ENCODE results near the gene TLL1. TPM values are rescaled to one million over a fixed set of nuclear protein-coding genes. Genes with fewer than 3 reads are reported as not detected.

Gene TLL1
- polyA plus RNA-seq, 1 experiment = not detected

DNA sequence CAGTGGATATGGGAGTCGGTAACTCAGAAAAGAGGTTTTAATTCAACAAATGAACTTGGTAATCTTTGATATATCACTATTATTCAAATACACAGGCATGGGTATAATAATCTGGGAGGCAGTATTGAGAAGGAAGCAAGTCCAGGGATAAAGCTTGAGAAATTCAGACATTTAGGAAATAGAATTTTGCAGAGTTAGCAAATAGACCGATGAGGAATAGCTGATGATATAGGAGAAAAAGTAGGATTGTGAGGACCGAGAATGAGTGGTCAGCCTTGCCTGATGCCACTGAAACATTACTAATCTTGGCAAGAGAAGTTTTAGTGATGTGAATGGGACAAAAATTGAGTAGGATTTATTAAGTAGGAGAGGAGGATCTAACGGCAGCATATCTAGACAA, 71.9 kb downstream of the TLL1 start:
- ChIA-PET POLR2A (no interaction called here), CTCF (interaction anchor here (0.6 kb wide), 1 partner anchor 832 kb away, joined by 3 read pairs; the partner anchor contains the start of gene TMEM192)
- Histone ChIP-seq H3K4me3 (ENCODE audit: low read depth, low read length) (no peak overlapping the region), H3K9me3 (ENCODE audit: control insufficient read depth, insufficient read depth, low read length) (peaks cover 5% of the 10 kb centered on the region; the same call in 1 of the 2 replicates), H3K27me3 (ENCODE audit: control insufficient read depth, insufficient read depth, low read length) (no peaks in the 10 kb centered on the region), H3K27ac (ENCODE audit: low read depth, low read length) (no peak overlapping the region)
- TF ChIP-seq, protein P1, sequence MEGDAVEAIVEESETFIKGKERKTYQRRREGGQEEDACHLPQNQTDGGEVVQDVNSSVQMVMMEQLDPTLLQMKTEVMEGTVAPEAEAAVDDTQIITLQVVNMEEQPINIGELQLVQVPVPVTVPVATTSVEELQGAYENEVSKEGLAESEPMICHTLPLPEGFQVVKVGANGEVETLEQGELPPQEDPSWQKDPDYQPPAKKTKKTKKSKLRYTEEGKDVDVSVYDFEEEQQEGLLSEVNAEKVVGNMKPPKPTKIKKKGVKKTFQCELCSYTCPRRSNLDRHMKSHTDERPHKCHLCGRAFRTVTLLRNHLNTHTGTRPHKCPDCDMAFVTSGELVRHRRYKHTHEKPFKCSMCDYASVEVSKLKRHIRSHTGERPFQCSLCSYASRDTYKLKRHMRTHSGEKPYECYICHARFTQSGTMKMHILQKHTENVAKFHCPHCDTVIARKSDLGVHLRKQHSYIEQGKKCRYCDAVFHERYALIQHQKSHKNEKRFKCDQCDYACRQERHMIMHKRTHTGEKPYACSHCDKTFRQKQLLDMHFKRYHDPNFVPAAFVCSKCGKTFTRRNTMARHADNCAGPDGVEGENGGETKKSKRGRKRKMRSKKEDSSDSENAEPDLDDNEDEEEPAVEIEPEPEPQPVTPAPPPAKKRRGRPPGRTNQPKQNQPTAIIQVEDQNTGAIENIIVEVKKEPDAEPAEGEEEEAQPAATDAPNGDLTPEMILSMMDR (IDR thresholded peaks at IDR 0.05; ENCODE audit: low read depth, low read length) = no peak
- no peak for DNase-seq (ENCODE audit: low read depth, low spot score)

- Histone ChIP-seq H3K9me3 (ENCODE audit: control insufficient read depth, insufficient read depth, low read length) (peaks cover 5% of the 10 kb centered on the region; the same call in 1 of the 2 replicates), H3K4me3 (ENCODE audit: low read depth, low read length) (no peak overlapping the region), H3K27ac (ENCODE audit: low read depth, low read length) (no peak overlapping the region), H3K27me3 (ENCODE audit: control insufficient read depth, insufficient read depth, low read length) (no peaks in the 10 kb centered on the region)
- no peak for DNase-seq (ENCODE audit: low read depth, low spot score)
- CTCF ChIA-PET = no interaction called here
- POLR2A ChIA-PET = no interaction called here
- TF ChIP-seq, protein P1 (IDR thresholded peaks at IDR 0.05; ENCODE audit: low read depth, low read length) = no peak
Measured at GRCh38 chr4:165945991-165946390, 73.0 kb downstream of the TLL1 start.

DNA sequence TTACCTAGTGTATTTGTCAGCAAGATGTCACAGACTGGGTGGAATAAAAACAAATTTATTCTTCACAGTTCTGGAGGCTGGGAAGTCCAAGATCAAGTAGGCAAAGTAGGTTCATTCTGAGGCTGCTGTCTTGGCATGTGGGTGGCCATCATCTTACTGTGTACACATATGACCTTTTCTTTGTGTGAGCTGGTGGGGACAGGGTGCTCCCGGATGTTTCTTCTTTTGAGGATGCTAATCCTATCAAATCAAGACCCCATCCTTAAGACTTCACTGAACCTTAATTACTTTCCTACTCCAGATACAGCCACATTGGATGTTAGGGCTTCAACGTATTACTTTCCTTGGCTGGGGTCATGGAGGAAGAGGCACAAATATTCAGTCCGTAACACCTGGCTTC, 74.0 kb downstream of the TLL1 start:
- CTCF ChIA-PET = no interaction called here

GRCh38 chr4:165953181-165953580, 80.1 kb downstream of the TLL1 start:
- TF ChIP-seq, protein P1 (IDR thresholded peaks at IDR 0.05; ENCODE audit: low read depth, low read length) = no peak
- no peak for DNase-seq (ENCODE audit: low read depth, low spot score)
- ChIA-PET POLR2A (no interaction called here), CTCF (no interaction called here)
- Histone ChIP-seq H3K9me3 (ENCODE audit: control insufficient read depth, insufficient read depth, low read length) (no peaks in the 10 kb centered on the region; the same call in 1 of the 2 replicates), H3K27ac (ENCODE audit: low read depth, low read length) (no peak overlapping the region), H3K27me3 (ENCODE audit: control insufficient read depth, insufficient read depth, low read length) (no peaks in the 10 kb centered on the region), H3K4me3 (ENCODE audit: low read depth, low read length) (no peak overlapping the region)

More for the DNA sequence above, 74.0 kb downstream of the TLL1 start:
- POLR2A ChIA-PET = no interaction called here
- TF ChIP-seq, protein P1 (IDR thresholded peaks at IDR 0.05; ENCODE audit: low read depth, low read length) = no peak
- Histone ChIP-seq H3K9me3 (ENCODE audit: control insufficient read depth, insufficient read depth, low read length) (peaks cover 5% of the 10 kb centered on the region; the same call in 1 of the 2 replicates), H3K27me3 (ENCODE audit: control insufficient read depth, insufficient read depth, low read length) (no peaks in the 10 kb centered on the region), H3K4me3 (ENCODE audit: low read depth, low read length) (no peak overlapping the region), H3K27ac (ENCODE audit: low read depth, low read length) (no peak overlapping the region)
- no peak for DNase-seq (ENCODE audit: low read depth, low spot score)

DNA sequence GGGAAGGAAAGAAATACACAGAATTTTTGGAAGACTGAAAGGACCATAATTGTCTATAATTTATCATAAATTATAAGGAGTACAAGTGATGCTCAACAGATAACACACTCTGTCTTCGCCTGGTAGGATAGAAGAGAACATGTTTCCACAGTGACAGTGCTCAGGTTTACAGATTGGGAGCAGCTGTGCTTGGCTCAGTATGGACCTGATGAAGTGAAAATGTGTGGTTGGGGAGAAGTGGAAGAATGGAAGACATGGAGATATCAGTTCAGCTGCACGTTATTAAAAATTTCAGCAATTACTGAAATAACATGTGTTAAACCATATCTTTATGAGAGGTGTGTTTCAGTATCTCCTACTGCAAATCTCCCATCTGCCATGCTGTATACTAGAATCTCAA, 90.6 kb downstream of the TLL1 start:
- H3K4me3 ChIP-seq (ENCODE audit: low read depth, low read length) = no peak overlapping the region
- ChIA-PET CTCF (no interaction called here), POLR2A (no interaction called here)
- H3K9me3 ChIP-seq (ENCODE audit: control insufficient read depth, insufficient read depth, low read length) = no peaks in the 10 kb centered on the region; the same call in 1 of the 2 replicates
- no peak for DNase-seq (ENCODE audit: low read depth, low spot score)
- TF ChIP-seq, protein P1 (IDR thresholded peaks at IDR 0.05; ENCODE audit: low read depth, low read length) = no peak
- H3K27ac ChIP-seq (ENCODE audit: low read depth, low read length) = no peak overlapping the region
- H3K27me3 ChIP-seq (ENCODE audit: control insufficient read depth, insufficient read depth, low read length) = no peaks in the 10 kb centered on the region

Data from AG04450 (cell line).